Ovary (tissue), 9 donors: ENCODE data around the gene FOXD2. TPM values are rescaled to one million over a fixed set of nuclear protein-coding genes. Genes with fewer than 3 reads are reported as not detected.
A peak's percentile ranks its signal among the peaks of the same experiment; 100 is the strongest.

Experiments
- DNase-seq, 5 donors: peaks; one replicate each; pipeline ENCODE4 v3.0.0-alpha.2; 2019 to 2020
- H3K27ac ChIP-seq, 2 donors: fragments of 200-600 bp; one replicate each; pipeline versions ENCODE4 v1.5.1 to v1.8.0; 2019 to 2022
- H3K27me3 ChIP-seq: fragments of 200-600 bp; one replicate; pipeline ENCODE4 v1.8.0; 2022
- H3K36me3 ChIP-seq: fragments of 200-600 bp; sonication (generic); one replicate; pipeline ENCODE4 v1.5.1; 2019
- H3K4me1 ChIP-seq: one replicate; pipeline ENCODE4 v1.8.1; 2013; ENCODE audit warnings: mild to moderate bottlenecking, moderate library complexity; ENCODE audit not compliant: insufficient read depth
- H3K4me3 ChIP-seq: fragments of 200-600 bp; sonication (generic); one replicate; pipeline ENCODE4 v1.5.1; 2017
- H3K9me3 ChIP-seq, 2 donors: fragments of 200-600 bp in 1 of 2; sonication (generic) in 1 of 2; one replicate each; pipeline versions ENCODE4 v1.5.1 to v1.8.1; 2013 to 2019; ENCODE audit warnings: mild to moderate bottlenecking in 1 of 2, moderate library complexity in 1 of 2
- CTCF ChIP-seq, 3 donors: fragments of 450-650 bp in 2 of 3; fragments of 200-600 bp in 1 of 3; IDR thresholded peaks; one replicate each; pipeline versions ENCODE4 v1.5.1 to v1.8.0; 2016 to 2022; ENCODE audit warnings: antibody characterized with exemption in 3 of 3, mild to moderate bottlenecking in 1 of 3
- EP300 ChIP-seq: sonication (generic); formaldehyde crosslinking; IDR thresholded peaks from one replicate; pipeline ENCODE4 v1.6.1; 2017; ENCODE audit warnings: antibody characterized with exemption
- POLR2A ChIP-seq: fragments of 450-650 bp; IDR thresholded peaks from one replicate; pipeline ENCODE4 v1.6.1; 2017; ENCODE audit warnings: antibody characterized with exemption, mild to moderate bottlenecking, moderate library complexity
- WGBS, 3 donors: extraction: QIAGEN DNeasy Blood & Tissue Kit in 1 of 3; methylation state at CpG; one replicate each; pipeline versions ENCODE4 v1.1.5 to v1.1.7; 2013 to 2017; 5-methylcytosine and 5-hydroxymethylcytosine counted together
- intact Hi-C, 4 donors: fragments of 100-400 bp; cut with DNase I; formaldehyde crosslinking; loops; one replicate each; pipeline versions ENCODE4 v1.11.0 to v1.15.1; 2022 to 2023
- polyA plus RNA-seq, 2 donors: library from polyadenylated mRNA; stranded (reverse); fragments of 200-250 nt in 1 of 2; fragments of 350-450 nt in 1 of 2; fragmentation: Illumina TruSeq in 1 of 2; extraction: RNeasy Lipid Tissue Mini Kit (QIAGEN cat#74804) in 1 of 2; gene quantifications; one replicate each; pipeline ENCODE4 v1.2.3, GENCODE V29; 2013 to 2014
- total RNA-seq, 7 donors: library from RNA; depleted of rRNA in 2 of 7; stranded (reverse); fragments of >200 nt in 2 of 7; fragmentation: NEBNext Ultra II Directional in 3 of 7; extraction: Animal tissue kit (Norgen Biotek cat#: 25700) in 3 of 7; gene quantifications; one replicate each; pipeline versions ENCODE4 v1.1.0 to v1.2.4, GENCODE V29; 2016 to 2023
- donor health status: DM: no; HTN: no; CAD: no; lungs with moderate emphysema.
- donor health status: DM: no; HTN: no; CAD: no.
- donor health status: Bipolar disorder and iron deficiency.
- donor health status: DM: yes; HTN: yes; CAD: no.
- donor health status: DM: no; HTN: no; CAD: no.
- donor health status: DM: yes; HTN: yes; CAD: no.

The FOXD2 gene
- total and polyA plus RNA-seq, 9 donors: 0.05 to 0.18 (median 0.09) TPM; not detected in 3

DNA sequence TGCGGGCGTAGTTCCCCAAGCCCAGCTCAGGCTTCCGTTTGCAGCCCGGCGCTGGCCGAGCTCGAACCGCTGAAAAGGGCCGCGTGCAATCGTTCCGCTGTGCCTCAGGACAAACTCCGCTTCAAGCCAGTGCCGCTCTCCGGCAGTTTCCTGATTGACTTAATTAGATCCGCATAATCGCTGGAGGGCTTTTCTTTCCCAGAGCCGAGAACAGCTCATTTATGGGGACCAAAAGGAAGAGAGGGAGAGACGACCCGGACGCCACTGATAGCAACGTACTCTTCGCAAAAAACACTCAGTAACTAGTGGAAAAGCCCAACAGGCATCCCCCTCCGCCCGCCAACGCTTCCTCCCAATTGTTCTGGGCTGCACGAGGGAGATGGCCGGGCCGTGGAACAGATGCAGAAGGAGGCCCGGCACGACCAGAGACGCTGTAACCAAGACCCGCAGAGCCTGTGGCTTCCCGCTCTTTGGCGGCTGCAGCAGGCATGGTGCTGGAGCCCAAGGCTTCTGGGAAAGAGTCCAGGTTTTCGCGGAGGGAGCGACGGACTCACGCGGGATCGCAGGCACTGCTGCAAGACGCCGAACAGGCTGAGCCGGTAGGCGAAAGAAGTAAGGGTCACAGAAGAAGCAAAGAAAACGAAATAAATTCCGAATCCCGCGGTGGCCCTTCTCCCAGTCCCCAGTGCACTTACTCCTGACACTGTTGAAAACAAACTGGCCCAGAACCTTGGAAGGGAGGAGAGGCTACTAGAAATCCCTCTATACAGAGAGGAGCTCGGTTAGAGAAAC lies 3.6 kb upstream of the FOXD2 start:
- no peaks in the 10 kb centered on the region for H3K27me3 ChIP-seq
- 4 to 16% (median 12%) methylated on average over 51 of the region's 51 CpGs for WGBS, 3 donors
- peak; percentile 39 to 67 (median 44) for DNase-seq

DNA sequence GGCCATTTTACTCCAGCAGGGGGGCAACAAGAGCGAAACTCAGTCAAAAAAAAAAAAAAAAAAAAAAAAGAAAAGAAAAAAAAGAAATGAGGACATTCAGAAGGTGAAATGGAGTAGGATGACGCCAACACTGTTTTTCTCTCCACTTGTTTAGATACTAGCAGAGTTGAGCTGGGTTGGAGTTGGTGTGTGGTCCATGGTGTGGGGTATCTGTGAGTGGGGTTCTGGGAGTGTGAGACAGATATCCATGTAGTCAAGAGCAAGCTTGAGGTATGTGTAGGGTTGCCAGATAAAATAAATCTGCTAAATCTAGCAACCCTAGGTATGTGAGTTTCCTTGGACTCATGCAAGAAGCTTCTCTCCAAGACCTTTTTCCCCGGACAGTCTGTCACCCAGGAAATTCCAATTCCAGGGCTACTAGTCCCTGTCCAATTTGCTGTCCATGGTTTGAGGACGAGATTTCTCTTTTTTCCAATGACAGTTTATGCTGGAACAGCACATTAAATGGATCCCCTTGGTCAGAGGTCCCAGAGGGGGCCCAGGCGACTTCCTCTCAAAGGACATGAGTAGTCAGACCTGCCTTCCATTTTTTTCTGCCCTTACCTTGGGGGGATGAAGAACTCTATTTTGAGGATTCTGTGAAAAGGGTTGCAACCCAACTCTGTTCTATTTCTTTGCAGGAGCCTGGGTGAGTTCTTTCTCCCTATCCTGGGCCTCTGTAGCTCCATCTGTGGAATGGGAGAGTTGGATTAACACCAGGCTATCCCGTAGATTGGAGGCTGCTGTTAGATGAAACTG lies 2.1 kb upstream of the FOXD2 start:
- H3K9me3 ChIP-seq: no peaks in the 10 kb centered on the region
- H3K36me3 ChIP-seq: no peaks in the 10 kb centered on the region
- no peak overlapping the region for H3K4me3 ChIP-seq
- no peak overlapping the region for H3K27ac ChIP-seq
- H3K27me3 ChIP-seq: no peaks in the 10 kb centered on the region
- DNase-seq: no peak
- intact Hi-C loops: loop anchor here in 3 of 4 donors (10.0 kb wide), 2 partner anchors 241 to 289 kb away; partner anchors contain the start of gene PDZK1IP1 (in 1 of the 3)
- WGBS, 3 donors: 50 to 70% (median 59%) methylated on average over 6 of the region's 6 CpGs
- no peak for TF ChIP-seq EP300
- no peak for TF ChIP-seq POLR2A
- TF ChIP-seq CTCF (IDR thresholded peaks at IDR 0.05): no peak
- peaks cover 6% of the 10 kb centered on the region for H3K4me1 ChIP-seq

More for the DNA sequence above, 3.6 kb upstream of the FOXD2 start:
- no peak overlapping the region for H3K27ac ChIP-seq
- intact Hi-C loops: loop anchor here (5.0 to 10.0 kb wide), 3 partner anchors 239 to 293 kb away; partner anchors contain the start of gene PDZK1IP1 (in 1 of the 4)
- no peaks in the 10 kb centered on the region for H3K36me3 ChIP-seq
- no peaks in the 10 kb centered on the region for H3K9me3 ChIP-seq
- peak overlapping the region; percentile 23 for H3K4me3 ChIP-seq
- H3K4me1 ChIP-seq: peaks cover 6% of the 10 kb centered on the region
- TF ChIP-seq CTCF (IDR thresholded peaks at IDR 0.05): no peak
- no peak for TF ChIP-seq EP300
- no peak for TF ChIP-seq POLR2A

- Histone ChIP-seq H3K27me3 (no peaks in the 10 kb centered on the region), H3K9me3 (no peaks in the 10 kb centered on the region), H3K4me3 (peak overlapping the region; percentile 65), H3K27ac (no peak overlapping the region), H3K4me1 (peaks cover 6% of the 10 kb centered on the region), H3K36me3 (no peaks in the 10 kb centered on the region)
- intact Hi-C loops: loop anchor here in 3 of 4 donors (10.0 kb wide), 2 partner anchors 242 to 288 kb away; partner anchors contain the start of gene PDZK1IP1 (in 1 of the 3)
- WGBS, 3 donors: 4 to 6% (median 5%) methylated on average over 23 of the region's 23 CpGs
- peak; percentile 31 to 65 (median 43) for DNase-seq
- peak in 1 of 3 donors; percentile 55 for TF ChIP-seq CTCF (IDR thresholded peaks at IDR 0.05)
- TF ChIP-seq POLR2A: no peak
- no peak for TF ChIP-seq EP300
Observed at GRCh38 chr1:47436304-47436978, 1.4 kb upstream of the FOXD2 start.

DNA sequence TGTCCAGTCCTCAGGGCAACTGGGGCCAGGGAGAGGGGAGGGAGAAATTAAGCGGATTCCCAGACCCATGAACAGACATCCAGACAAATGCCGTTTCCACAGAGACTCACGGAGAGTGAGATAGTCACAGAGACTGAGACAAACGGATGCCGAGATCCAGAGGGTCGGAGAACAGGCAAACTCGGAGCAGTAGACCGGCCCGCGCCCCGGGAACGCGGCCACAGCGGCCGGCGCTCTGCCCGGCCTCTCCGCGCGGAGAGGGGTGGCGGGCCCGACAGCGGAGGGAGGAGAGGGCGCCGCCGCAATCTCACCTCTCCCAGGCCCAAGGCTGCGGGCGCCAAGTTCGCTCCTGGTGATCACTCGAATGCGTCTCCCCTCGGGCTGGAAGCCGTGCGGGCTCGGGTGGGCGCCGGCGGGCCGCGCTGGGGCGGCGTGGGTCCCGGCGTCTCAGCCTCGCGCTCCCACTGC lies 831 bp upstream of the FOXD2 start:
- peaks cover 6% of the 10 kb centered on the region for H3K4me1 ChIP-seq
- no peaks in the 10 kb centered on the region for H3K27me3 ChIP-seq
- TF ChIP-seq CTCF (IDR thresholded peaks at IDR 0.05): no peak
- TF ChIP-seq POLR2A: no peak
- TF ChIP-seq EP300: no peak
- intact Hi-C loops: loop anchor here in 3 of 4 donors (10.0 kb wide), 2 partner anchors 242 to 288 kb away; partner anchors contain the start of gene PDZK1IP1 (in 1 of the 3)
- WGBS, 3 donors: 0 to 1% (median 1%) methylated on average over 21 to 46 of the region's 46 CpGs
- no peak overlapping the region for H3K27ac ChIP-seq
- H3K4me3 ChIP-seq: peak overlapping the region; percentile 65
- no peaks in the 10 kb centered on the region for H3K36me3 ChIP-seq
- DNase-seq: peak in 1 of 5 donors; percentile 39
- H3K9me3 ChIP-seq: no peaks in the 10 kb centered on the region
